Upper lobe of left lung (tissue), 4 donors: Measurements from ENCODE around the gene ZNF418.

ENCODE experiments used
- CTCF ChIP-seq, 6 experiments: fragments of 450-650 bp in 4 of 6; fragments of 200-600 bp in 2 of 6; sonication (generic) in 2 of 6; IDR thresholded peaks; one replicate each; pipeline ENCODE4 v1.5.1; 2016 to 2019; ENCODE audit warnings: antibody characterized with exemption in 6 of 6
- POLR2A ChIP-seq, 4 donors: fragments of 450-650 bp; IDR thresholded peaks; one replicate each; pipeline ENCODE4 v1.5.1; 2016 to 2017; ENCODE audit warnings: antibody characterized with exemption in 4 of 4, mild to moderate bottlenecking in 2 of 4
- POLR2AphosphoS5 ChIP-seq, 2 donors: sonication (generic); formaldehyde crosslinking; IDR thresholded peaks; one replicate each; pipeline ENCODE4 v1.5.1; 2017; ENCODE audit warnings: antibody characterized with exemption in 2 of 2

- TF ChIP-seq POLR2AphosphoS5 (IDR thresholded peaks at IDR 0.05), result no peak
- no peak for TF ChIP-seq CTCF (IDR thresholded peaks at IDR 0.05)
- TF ChIP-seq POLR2A (IDR thresholded peaks at IDR 0.05), result no peak
Measured at GRCh38 chr19:57927587-57927986, 7.6 kb downstream of the ZNF418 start.
